ENCODE results near the gene C1QTNF5. TPM values are rescaled to one million over a fixed set of nuclear protein-coding genes. Genes with fewer than 3 reads are reported as not detected.

Gene C1QTNF5
- total RNA-seq, 2 experiments from 2014 or later: not detected

DNA sequence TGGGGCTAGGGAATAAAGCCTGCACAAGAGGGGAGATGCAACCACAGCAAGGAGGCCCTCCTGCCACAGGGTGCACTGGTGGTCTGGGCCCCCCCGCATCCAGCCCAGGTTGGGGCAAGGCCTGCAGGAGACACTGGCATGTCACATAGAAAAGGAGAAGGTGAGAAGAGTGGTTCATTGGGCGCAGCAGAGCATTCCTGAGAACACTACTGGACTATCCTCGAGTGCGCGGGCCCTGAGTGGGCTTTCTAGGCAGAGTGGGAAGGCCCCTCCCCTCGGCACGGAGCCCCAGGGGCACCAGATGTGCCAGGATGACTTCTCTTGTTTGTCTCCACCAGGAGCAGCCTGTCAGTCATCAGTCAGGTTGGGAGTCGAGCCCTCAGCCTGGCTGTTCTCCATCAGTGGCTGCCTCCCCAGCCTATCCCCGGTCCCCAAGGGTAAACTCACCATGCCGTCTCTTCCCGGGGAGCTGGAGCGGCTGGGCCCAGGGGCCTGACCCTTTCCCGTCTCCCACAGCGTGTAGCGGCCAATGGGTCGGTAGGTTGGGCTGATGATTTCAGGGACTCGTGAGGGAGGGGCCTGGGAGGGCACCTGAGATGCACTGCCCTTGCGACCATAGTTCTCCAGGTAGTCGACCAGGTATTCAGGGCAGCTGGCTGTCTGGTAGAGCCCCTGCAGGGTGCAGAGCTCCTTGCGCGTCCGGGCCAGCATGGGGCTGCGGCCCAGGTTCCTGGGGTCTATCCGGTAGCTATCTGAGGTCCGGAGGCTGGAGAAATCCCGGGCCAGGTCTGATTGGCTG is 31.8 kb upstream of the C1QTNF5 start:
- Mint-ChIP-seq H3K9me3 (no peaks in the 10 kb centered on the region), H3K4me3 (no peak overlapping the region), H3K36me3 (ENCODE audit: low read depth) (no peaks in the 10 kb centered on the region), H3K27me3 (peaks cover 10% of the 10 kb centered on the region), H3K4me1 (ENCODE audit: low read depth) (peaks cover 7% of the 10 kb centered on the region), H3K27ac (no peak overlapping the region)
- CTCF ChIA-PET: interaction anchor here (1.2 to 15.0 kb wide), 5 partner anchors 13 to 103 kb away, joined by 3 to 241 read pairs (median 30); partner anchors contain the start of gene C1QTNF5
- intact Hi-C loops (cut with micrococcal nuclease): no loop called here
- POLR2A ChIA-PET: interaction anchor here (0.8 to 1.4 kb wide), 2 partner anchors 9 to 10 kb away, joined by 4 read pairs; partner anchors contain the start of gene USP2
- TF ChIP-seq, protein P1, sequence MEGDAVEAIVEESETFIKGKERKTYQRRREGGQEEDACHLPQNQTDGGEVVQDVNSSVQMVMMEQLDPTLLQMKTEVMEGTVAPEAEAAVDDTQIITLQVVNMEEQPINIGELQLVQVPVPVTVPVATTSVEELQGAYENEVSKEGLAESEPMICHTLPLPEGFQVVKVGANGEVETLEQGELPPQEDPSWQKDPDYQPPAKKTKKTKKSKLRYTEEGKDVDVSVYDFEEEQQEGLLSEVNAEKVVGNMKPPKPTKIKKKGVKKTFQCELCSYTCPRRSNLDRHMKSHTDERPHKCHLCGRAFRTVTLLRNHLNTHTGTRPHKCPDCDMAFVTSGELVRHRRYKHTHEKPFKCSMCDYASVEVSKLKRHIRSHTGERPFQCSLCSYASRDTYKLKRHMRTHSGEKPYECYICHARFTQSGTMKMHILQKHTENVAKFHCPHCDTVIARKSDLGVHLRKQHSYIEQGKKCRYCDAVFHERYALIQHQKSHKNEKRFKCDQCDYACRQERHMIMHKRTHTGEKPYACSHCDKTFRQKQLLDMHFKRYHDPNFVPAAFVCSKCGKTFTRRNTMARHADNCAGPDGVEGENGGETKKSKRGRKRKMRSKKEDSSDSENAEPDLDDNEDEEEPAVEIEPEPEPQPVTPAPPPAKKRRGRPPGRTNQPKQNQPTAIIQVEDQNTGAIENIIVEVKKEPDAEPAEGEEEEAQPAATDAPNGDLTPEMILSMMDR (IDR thresholded peaks at IDR 0.05): no peak
- ATAC-seq: no peak
- no peak for DNase-seq

DNA sequence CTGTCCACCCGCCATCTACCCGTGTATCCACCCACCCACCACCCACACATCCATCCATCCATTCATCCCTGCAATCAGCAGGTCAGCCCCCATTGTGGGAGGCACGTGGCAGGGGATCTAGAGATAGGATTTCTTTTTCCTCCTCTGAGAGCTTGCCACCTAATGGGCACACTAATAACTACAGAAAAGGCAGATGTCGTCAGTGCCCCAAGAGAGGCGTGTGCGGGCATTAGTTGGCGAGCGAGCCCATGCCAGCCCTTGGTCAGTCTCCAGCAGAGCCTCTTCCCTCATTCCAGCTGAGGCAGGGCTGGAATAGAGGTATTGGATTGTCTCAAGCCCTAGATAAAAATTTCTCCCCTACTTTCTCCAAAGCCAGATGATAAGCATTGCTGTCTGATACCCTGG is 31.1 kb upstream of the C1QTNF5 start:
- intact Hi-C loops (cut with micrococcal nuclease): no loop called here
- peaks cover 7% of the 10 kb centered on the region for H3K4me1 Mint-ChIP-seq (ENCODE audit: low read depth)
- no peak for ATAC-seq
- peaks cover 15% of the 10 kb centered on the region for H3K27me3 Mint-ChIP-seq
- H3K36me3 Mint-ChIP-seq (ENCODE audit: low read depth): no peaks in the 10 kb centered on the region
- no peaks in the 10 kb centered on the region for H3K9me3 Mint-ChIP-seq
- H3K27ac Mint-ChIP-seq: no peak overlapping the region
- ChIA-PET POLR2A (no interaction called here), CTCF (interaction anchor here (1.0 to 6.4 kb wide), 4 partner anchors 10 to 103 kb away, joined by 3 to 55 read pairs (median 6); no protein-coding TSS in a partner anchor)
- TF ChIP-seq, protein P1 (IDR thresholded peaks at IDR 0.05): no peak
- DNase-seq: no peak
- no peak overlapping the region for H3K4me3 Mint-ChIP-seq

DNA sequence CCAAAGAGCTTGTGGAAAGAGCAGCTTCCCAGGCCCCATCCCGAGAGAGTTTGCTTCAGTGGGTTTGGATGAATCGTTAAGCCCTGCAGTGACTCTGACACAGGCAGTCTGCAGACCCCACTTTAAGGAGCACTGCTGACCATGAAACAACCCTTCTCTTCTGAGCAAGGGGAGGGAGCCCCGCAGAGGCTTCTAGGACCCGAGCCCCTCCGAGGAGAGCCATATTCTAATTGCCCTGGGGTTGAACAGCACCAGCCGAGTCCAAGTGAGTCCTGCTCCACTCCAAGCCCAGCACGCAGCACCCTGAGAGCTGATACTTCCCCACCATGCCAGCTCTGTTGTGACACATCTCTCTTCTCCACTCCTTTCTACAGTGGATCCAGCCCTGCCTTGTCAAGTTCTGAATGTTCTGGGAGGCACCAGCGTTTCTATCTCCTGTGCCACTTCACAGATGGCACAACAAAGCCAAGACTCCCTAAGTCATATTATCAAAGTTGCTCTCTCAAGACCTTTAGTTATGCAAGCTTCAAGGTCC is 30.5 kb upstream of the C1QTNF5 start:
- Mint-ChIP-seq H3K36me3 (ENCODE audit: low read depth) (no peaks in the 10 kb centered on the region), H3K4me1 (ENCODE audit: low read depth) (peaks cover 7% of the 10 kb centered on the region), H3K27me3 (peaks cover 22% of the 10 kb centered on the region), H3K9me3 (no peaks in the 10 kb centered on the region), H3K27ac (no peak overlapping the region), H3K4me3 (no peak overlapping the region)
- no peak for DNase-seq
- ATAC-seq: no peak
- CTCF ChIA-PET: interaction anchor here (0.9 to 6.4 kb wide), 5 partner anchors 10 to 104 kb away, joined by 3 to 55 read pairs (median 5); no protein-coding TSS in a partner anchor
- POLR2A ChIA-PET: no interaction called here
- TF ChIP-seq, protein P1 (IDR thresholded peaks at IDR 0.05): no peak
- intact Hi-C loops (cut with micrococcal nuclease): no loop called here

DNA sequence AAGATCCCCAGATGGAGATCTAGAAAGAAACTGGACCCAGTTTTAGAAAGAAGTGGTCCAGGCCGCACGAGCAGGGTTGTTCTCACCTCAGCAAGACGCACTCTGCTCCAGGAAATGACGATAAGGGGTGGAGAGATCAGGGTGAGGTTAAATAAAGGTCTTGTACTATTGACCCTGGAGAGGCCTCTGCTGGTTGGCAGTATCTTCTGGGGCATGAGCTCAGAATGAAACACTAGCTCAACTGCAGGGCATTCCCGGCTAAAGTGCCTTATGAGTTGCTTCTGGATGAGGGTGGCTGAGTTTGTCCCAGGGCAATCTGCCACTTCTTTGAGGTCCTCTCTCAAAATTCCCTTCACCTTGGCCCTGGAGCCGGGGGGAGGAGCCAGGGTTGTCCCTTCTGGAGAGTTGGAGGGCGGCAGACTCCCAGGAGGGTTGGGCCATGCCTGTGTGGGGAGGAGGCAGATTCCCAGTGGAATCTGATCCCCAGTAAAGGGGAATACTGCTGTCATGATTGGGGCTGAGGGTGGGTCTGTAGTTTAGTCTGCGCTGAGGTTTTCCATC is 29.9 kb upstream of the C1QTNF5 start:
- peak; percentile 49 for ATAC-seq

More for the DNA sequence above, 29.9 kb upstream of the C1QTNF5 start:
- H3K4me3 Mint-ChIP-seq: no peak overlapping the region
- no peaks in the 10 kb centered on the region for H3K36me3 Mint-ChIP-seq (ENCODE audit: low read depth)
- H3K27me3 Mint-ChIP-seq: peaks cover 24% of the 10 kb centered on the region
- intact Hi-C loops (cut with micrococcal nuclease): no loop called here
- H3K27ac Mint-ChIP-seq: no peak overlapping the region
- DNase-seq: no peak
- ChIA-PET POLR2A (no interaction called here), CTCF (interaction anchor here (0.9 to 6.4 kb wide), 4 partner anchors 9 to 104 kb away, joined by 3 to 55 read pairs (median 6); no protein-coding TSS in a partner anchor)
- no peaks in the 10 kb centered on the region for H3K9me3 Mint-ChIP-seq
- H3K4me1 Mint-ChIP-seq (ENCODE audit: low read depth): peaks cover 7% of the 10 kb centered on the region
- TF ChIP-seq, protein P1 (IDR thresholded peaks at IDR 0.05): no peak

Data from activated CD8-positive, alpha-beta T cell treated with anti-CD3 and anti-CD28 coated beads for 36 hours (primary cell).